Measurements from ENCODE around the gene ELOB. TPM values are rescaled to one million over a fixed set of nuclear protein-coding genes. Genes with fewer than 3 reads are reported as not detected.

ELOB gene
- total RNA-seq, 1 donor from 2014 or later = 323 TPM

GRCh38 chr16:2819179-2819938, 42.3 kb upstream of the ELOB start:
- no peak overlapping the region for H3K9ac ChIP-seq (ENCODE audit: low read length)
- H3K27me3 ChIP-seq (ENCODE audit: insufficient read depth, low read length) = peaks cover 16% of the 10 kb centered on the region
- no peaks in the 10 kb centered on the region for H3K36me3 ChIP-seq (ENCODE audit: insufficient read depth, low read length)
- FAIRE-seq = no peak
- H3K9me3 Mint-ChIP-seq (ENCODE audit: unreplicated experiment) = no peaks in the 10 kb centered on the region
- no peak overlapping the region for H3K27ac Mint-ChIP-seq (ENCODE audit: unreplicated experiment)
- H3K4me1 Mint-ChIP-seq (ENCODE audit: low read depth, unreplicated experiment) = peaks cover 4% of the 10 kb centered on the region
- TF ChIP-seq, protein P1, sequence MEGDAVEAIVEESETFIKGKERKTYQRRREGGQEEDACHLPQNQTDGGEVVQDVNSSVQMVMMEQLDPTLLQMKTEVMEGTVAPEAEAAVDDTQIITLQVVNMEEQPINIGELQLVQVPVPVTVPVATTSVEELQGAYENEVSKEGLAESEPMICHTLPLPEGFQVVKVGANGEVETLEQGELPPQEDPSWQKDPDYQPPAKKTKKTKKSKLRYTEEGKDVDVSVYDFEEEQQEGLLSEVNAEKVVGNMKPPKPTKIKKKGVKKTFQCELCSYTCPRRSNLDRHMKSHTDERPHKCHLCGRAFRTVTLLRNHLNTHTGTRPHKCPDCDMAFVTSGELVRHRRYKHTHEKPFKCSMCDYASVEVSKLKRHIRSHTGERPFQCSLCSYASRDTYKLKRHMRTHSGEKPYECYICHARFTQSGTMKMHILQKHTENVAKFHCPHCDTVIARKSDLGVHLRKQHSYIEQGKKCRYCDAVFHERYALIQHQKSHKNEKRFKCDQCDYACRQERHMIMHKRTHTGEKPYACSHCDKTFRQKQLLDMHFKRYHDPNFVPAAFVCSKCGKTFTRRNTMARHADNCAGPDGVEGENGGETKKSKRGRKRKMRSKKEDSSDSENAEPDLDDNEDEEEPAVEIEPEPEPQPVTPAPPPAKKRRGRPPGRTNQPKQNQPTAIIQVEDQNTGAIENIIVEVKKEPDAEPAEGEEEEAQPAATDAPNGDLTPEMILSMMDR (IDR thresholded peaks at IDR 0.05; ENCODE audit: insufficient read depth, low read depth, low read length) = no peak
- no peak for TF ChIP-seq EZH2 (IDR thresholded peaks at IDR 0.05; ENCODE audit: insufficient read depth, low read length)
- H3K36me3 Mint-ChIP-seq (ENCODE audit: low read depth, unreplicated experiment) = no peaks in the 10 kb centered on the region
- H3K4me3 Mint-ChIP-seq (ENCODE audit: unreplicated experiment) = no peak overlapping the region
- H3K4me2 ChIP-seq (ENCODE audit: low read length) = no peak overlapping the region
- no peak overlapping the region for H3K27ac ChIP-seq (ENCODE audit: low read depth, low read length)
- H3K27me3 Mint-ChIP-seq (ENCODE audit: low read depth, unreplicated experiment) = peaks cover 15% of the 10 kb centered on the region
- H3K9me3 ChIP-seq (ENCODE audit: insufficient read depth, low read depth, low read length) = no peaks in the 10 kb centered on the region
- no peak for DNase-seq (ENCODE audit: low read depth)
- no peak overlapping the region for H3K4me3 ChIP-seq (ENCODE audit: insufficient read depth, low read depth, low read length)
- no peaks in the 10 kb centered on the region for H4K20me1 ChIP-seq (ENCODE audit: insufficient read depth, low read length)
- no peaks in the 10 kb centered on the region for H3K79me2 ChIP-seq (ENCODE audit: insufficient read depth, low read length)
- H3K4me1 ChIP-seq (ENCODE audit: insufficient read depth, low read length) = no peaks in the 10 kb centered on the region
- no peak overlapping the region for H2AFZ ChIP-seq (ENCODE audit: low read depth, low read length)

DNA sequence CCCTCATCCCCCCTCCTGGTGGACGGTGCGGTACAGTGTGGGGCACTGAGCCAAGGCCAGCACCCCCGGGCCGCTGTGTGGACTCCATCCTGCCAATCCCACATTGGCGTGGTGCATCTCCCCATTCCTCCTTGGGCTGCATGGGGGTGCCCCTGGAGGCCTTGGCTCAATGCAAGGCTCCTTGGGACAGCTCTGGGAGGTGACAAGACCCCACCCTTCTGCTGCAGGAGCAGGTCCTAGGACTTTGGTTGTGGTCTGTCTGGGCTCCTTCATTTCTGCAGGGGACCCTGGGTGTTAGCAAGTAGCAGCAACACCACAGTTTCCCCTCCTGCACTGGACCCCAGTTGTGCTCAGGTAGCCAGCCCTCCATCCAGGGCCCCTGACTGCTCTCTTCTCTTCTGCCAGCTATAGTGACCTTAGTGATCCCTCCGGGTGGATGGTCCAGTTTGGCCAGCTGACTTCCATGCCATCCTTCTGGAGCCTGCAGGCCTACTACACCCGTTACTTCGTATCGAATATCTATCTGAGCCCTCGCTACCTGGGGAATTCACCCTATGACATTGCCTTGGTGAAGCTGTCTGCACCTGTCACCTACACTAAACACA, 41.3 kb upstream of the ELOB start:
- Histone ChIP-seq H3K4me3 (ENCODE audit: insufficient read depth, low read depth, low read length) (no peak overlapping the region), H4K20me1 (ENCODE audit: insufficient read depth, low read length) (no peaks in the 10 kb centered on the region), H3K9me3 (ENCODE audit: insufficient read depth, low read depth, low read length) (no peaks in the 10 kb centered on the region), H3K9ac (ENCODE audit: low read length) (no peak overlapping the region), H3K4me1 (ENCODE audit: insufficient read depth, low read length) (no peaks in the 10 kb centered on the region), H3K27ac (ENCODE audit: low read depth, low read length) (no peak overlapping the region), H3K27me3 (ENCODE audit: insufficient read depth, low read length) (peaks cover 16% of the 10 kb centered on the region), H3K36me3 (ENCODE audit: insufficient read depth, low read length) (no peaks in the 10 kb centered on the region), H3K79me2 (ENCODE audit: insufficient read depth, low read length) (no peaks in the 10 kb centered on the region), H2AFZ (ENCODE audit: low read depth, low read length) (no peak overlapping the region), H3K4me2 (ENCODE audit: low read length) (no peak overlapping the region)
- Mint-ChIP-seq H3K27ac (ENCODE audit: unreplicated experiment) (no peak overlapping the region), H3K9me3 (ENCODE audit: unreplicated experiment) (no peaks in the 10 kb centered on the region), H3K27me3 (ENCODE audit: low read depth, unreplicated experiment) (peaks cover 15% of the 10 kb centered on the region), H3K4me1 (ENCODE audit: low read depth, unreplicated experiment) (peaks cover 4% of the 10 kb centered on the region), H3K4me3 (ENCODE audit: unreplicated experiment) (no peak overlapping the region), H3K36me3 (ENCODE audit: low read depth, unreplicated experiment) (no peaks in the 10 kb centered on the region)
- TF ChIP-seq, protein P1 (IDR thresholded peaks at IDR 0.05; ENCODE audit: insufficient read depth, low read depth, low read length) = no peak
- TF ChIP-seq EZH2 (IDR thresholded peaks at IDR 0.05; ENCODE audit: insufficient read depth, low read length) = no peak
- no peak for FAIRE-seq
- DNase-seq (ENCODE audit: low read depth) = no peak

Measured in astrocyte (in vitro differentiated cells and primary cell).